Mesendoderm (in vitro differentiated cells): Measurements from ENCODE around the gene KLK15.
A peak's percentile ranks its signal among the peaks of the same experiment; 100 is the strongest.

Experiments
- DNase-seq: peaks from one replicate; pipeline ENCODE4 v3.0.0; 2013
- H2AK5ac ChIP-seq: 2 replicates; pipeline ENCODE4 v1.6.1; 2013; ENCODE audit warnings: low read length, inconsistent platforms
- H2BK120ac ChIP-seq: 2 replicates; pipeline ENCODE4 v1.6.1; 2013; ENCODE audit warnings: low read depth, mild to moderate bottlenecking, low read length, moderate library complexity, mixed read lengths
- H2BK15ac ChIP-seq: replicated peaks from 2 replicates; pipeline ENCODE4 v1.6.1; 2013; ENCODE audit warnings: low read depth, mild to moderate bottlenecking, moderate library complexity
- H2BK5ac ChIP-seq: 2 replicates; pipeline ENCODE4 v1.6.1; 2013; ENCODE audit warnings: low read length, inconsistent platforms
- H3K18ac ChIP-seq: 2 replicates; pipeline ENCODE4 v1.6.1; 2013; ENCODE audit warnings: mild to moderate bottlenecking, low read length, mixed read lengths
- H3K23ac ChIP-seq: one replicate; pipeline ENCODE4 v1.6.1; 2013; ENCODE audit warnings: low read length
- H3K27ac ChIP-seq: 2 replicates; pipeline ENCODE4 v1.5.1; 2013; ENCODE audit warnings: low read depth, mild to moderate bottlenecking, inconsistent platforms, low read length, moderate library complexity
- H3K27me3 ChIP-seq: 2 replicates; pipeline ENCODE4 v1.6.1; 2013; ENCODE audit warnings: low read length, control low read depth, mild to moderate bottlenecking, inconsistent platforms; ENCODE audit not compliant: insufficient read depth, poor library complexity
- H3K36me3 ChIP-seq: 2 replicates; pipeline ENCODE4 v1.6.1; 2013; ENCODE audit warnings: low read length, inconsistent platforms; ENCODE audit not compliant: control insufficient read depth, insufficient read depth
- H3K4ac ChIP-seq: one replicate; pipeline ENCODE4 v1.6.1; 2013; ENCODE audit warnings: low read depth, mild to moderate bottlenecking, low read length, moderate library complexity
- H3K4me1 ChIP-seq: 2 replicates; pipeline ENCODE4 v1.6.1; 2013; ENCODE audit warnings: low read depth, low read length, inconsistent platforms; ENCODE audit not compliant: control insufficient read depth
- H3K4me2 ChIP-seq: 2 replicates; pipeline ENCODE4 v1.6.1; 2013; ENCODE audit warnings: low read length
- H3K4me3 ChIP-seq: 2 replicates; pipeline ENCODE4 v1.5.1; 2013; ENCODE audit warnings: mild to moderate bottlenecking, low read length
- H3K56ac ChIP-seq: one replicate; pipeline ENCODE4 v1.6.1; 2013; ENCODE audit warnings: low read length
- H3K79me1 ChIP-seq: 2 replicates; pipeline ENCODE4 v1.6.1; 2013; ENCODE audit warnings: low read length, inconsistent platforms
- H3K79me2 ChIP-seq: 2 replicates; pipeline ENCODE4 v1.6.1; 2013; ENCODE audit warnings: mild to moderate bottlenecking, low read length; ENCODE audit not compliant: control insufficient read depth, insufficient read depth
- H3K9ac ChIP-seq: 2 replicates; pipeline ENCODE4 v1.6.1; 2013; ENCODE audit warnings: low read length, inconsistent platforms
- H4K5ac ChIP-seq: one replicate; pipeline ENCODE4 v1.6.1; 2013; ENCODE audit warnings: low read length
- H4K8ac ChIP-seq: one replicate; pipeline ENCODE4 v1.6.1; 2013; ENCODE audit warnings: low read depth, mild to moderate bottlenecking, control low read depth, low read length, moderate library complexity
- WGBS: extraction: QIAGEN DNeasy Blood & Tissue Kit; methylation state at CpG from one replicate; pipeline ENCODE4 v1.1.7; 2013; ENCODE audit warnings: low lambda C conversion rate, missing lambda C conversion rate; ENCODE audit not compliant: insufficient coverage; ENCODE audit errors: extremely low coverage; 5-methylcytosine and 5-hydroxymethylcytosine counted together

Gene KLK15

DNA sequence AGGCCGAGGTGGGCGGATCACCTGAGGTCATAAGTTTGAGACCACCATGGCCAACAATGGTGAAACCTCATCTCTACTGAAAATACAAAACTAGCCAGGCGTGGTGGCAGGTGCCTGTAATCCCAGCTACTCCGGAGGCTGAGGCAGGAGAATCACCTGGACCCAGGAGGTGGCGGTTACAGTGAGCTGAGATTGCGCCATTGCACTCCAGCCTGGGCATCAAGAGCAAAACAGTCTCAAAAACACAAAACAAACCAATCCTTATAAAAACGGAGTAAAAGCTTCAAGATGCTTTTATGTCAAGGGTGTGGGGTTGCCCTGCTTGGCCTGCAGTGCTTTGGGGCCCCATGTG is 36.0 kb downstream of the KLK15 start:
- H3K18ac ChIP-seq = no peak overlapping the region
- H2AK5ac ChIP-seq = no peak overlapping the region
- H3K79me1 ChIP-seq = peaks cover 8% of the 10 kb centered on the region
- WGBS = no CpG with 5 or more reads among the region's 7 CpGs
- H3K36me3 ChIP-seq = peaks cover 31% of the 10 kb centered on the region
- H2BK15ac ChIP-seq = no peak overlapping the region
- no peak overlapping the region for H3K4me3 ChIP-seq
- no peak for DNase-seq
- H3K27ac ChIP-seq = no peak overlapping the region
- H2BK120ac ChIP-seq = no peak overlapping the region
- no peak overlapping the region for H3K4me2 ChIP-seq
- H3K4me1 ChIP-seq = no peaks in the 10 kb centered on the region
- peaks cover 26% of the 10 kb centered on the region for H3K79me2 ChIP-seq
- H2BK5ac ChIP-seq = no peak overlapping the region
- H3K4ac ChIP-seq = no peak overlapping the region
- H3K9ac ChIP-seq = no peak overlapping the region
- no peak overlapping the region for H3K23ac ChIP-seq
- H4K8ac ChIP-seq = no peak overlapping the region
- no peaks in the 10 kb centered on the region for H3K27me3 ChIP-seq
- no peak overlapping the region for H3K56ac ChIP-seq
- no peak overlapping the region for H4K5ac ChIP-seq

DNA sequence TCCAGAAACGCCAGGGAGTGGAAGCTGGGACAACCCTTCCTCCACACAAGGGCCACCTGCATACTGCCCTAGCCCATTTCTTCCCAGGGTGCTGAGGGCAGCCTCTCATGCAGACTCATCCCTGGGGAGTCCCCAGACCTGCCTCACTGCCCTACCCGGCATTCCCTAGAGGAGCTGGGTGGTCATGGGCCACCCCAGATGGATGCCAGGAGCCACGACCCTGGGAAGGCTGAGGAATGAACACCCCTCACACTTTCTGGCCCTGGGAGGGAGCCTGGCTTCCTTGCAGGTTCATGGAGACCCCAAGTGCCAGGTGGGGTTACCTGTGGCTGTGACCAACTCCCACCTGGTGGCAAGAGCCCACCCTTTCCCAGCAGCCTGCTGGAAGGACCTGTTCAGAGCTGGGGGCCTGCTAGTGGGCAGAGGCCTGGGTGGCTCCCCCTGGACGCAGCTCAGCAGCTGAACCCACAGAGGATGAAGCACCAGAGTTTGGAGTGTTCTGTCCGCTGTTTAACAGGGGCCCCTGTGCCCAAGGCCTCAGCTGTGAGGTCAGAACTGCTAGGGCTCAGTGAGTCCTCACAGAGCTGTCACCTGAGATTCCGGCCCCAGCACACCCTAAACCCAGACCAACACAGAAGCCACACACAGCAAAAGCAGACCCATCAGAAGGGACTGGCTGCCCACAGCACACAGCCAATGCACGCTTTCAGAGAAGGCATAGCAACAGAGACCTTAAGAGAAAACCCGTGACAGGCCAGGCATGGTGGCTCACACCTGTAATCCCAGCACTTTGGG is 36.5 kb downstream of the KLK15 start:
- Histone ChIP-seq H4K5ac (no peak overlapping the region), H3K9ac (no peak overlapping the region), H2BK120ac (no peak overlapping the region), H3K27me3 (no peaks in the 10 kb centered on the region), H3K79me1 (peaks cover 6% of the 10 kb centered on the region), H3K4me1 (no peaks in the 10 kb centered on the region), H3K18ac (no peak overlapping the region), H3K4me3 (no peak overlapping the region), H2BK15ac (no peak overlapping the region), H3K56ac (no peak overlapping the region), H3K27ac (no peak overlapping the region), H3K4me2 (no peak overlapping the region), H3K36me3 (peaks cover 29% of the 10 kb centered on the region), H2BK5ac (no peak overlapping the region), H3K4ac (no peak overlapping the region), H3K23ac (no peak overlapping the region), H3K79me2 (peaks cover 20% of the 10 kb centered on the region), H4K8ac (no peak overlapping the region), H2AK5ac (no peak overlapping the region)
- no CpG with 5 or more reads among the region's 8 CpGs for WGBS
- DNase-seq = no peak

DNA sequence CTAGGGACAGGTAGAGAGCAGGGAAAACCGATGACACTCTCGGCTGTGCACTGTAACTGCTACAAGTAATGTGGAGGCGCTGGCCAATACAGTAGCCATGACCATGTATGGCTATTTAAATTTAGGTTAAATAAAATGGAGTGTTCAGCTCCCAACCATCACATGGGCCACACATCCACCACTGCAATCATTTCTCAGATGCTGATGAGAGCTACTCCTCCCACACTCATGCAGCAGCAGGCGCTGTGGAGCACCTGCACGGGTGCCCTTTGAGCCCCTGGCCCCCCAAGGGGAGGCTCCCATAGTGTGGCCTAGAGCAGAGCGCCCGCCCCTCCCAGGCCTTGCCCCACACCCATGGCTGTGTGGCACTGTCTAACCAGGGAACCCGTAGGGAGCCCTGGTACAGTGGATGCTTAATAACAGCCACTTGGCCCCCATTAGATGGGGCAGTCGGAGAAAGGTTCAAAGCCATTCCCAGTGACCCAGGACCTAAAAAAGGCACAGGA is 37.2 kb downstream of the KLK15 start:
- Histone ChIP-seq H3K36me3 (peaks cover 27% of the 10 kb centered on the region), H2BK15ac (no peak overlapping the region), H3K18ac (no peak overlapping the region), H3K79me1 (peaks cover 6% of the 10 kb centered on the region), H3K27ac (no peak overlapping the region), H3K27me3 (no peaks in the 10 kb centered on the region), H3K56ac (no peak overlapping the region), H3K4me1 (no peaks in the 10 kb centered on the region), H2BK5ac (no peak overlapping the region), H3K9ac (no peak overlapping the region), H2BK120ac (no peak overlapping the region), H3K4ac (no peak overlapping the region), H3K4me3 (no peak overlapping the region), H4K8ac (no peak overlapping the region), H3K79me2 (peaks cover 18% of the 10 kb centered on the region), H3K4me2 (no peak overlapping the region), H2AK5ac (no peak overlapping the region), H4K5ac (no peak overlapping the region), H3K23ac (no peak overlapping the region)
- no CpG with 5 or more reads among the region's 9 CpGs for WGBS
- DNase-seq = no peak

GRCh38 chr19:50795664-50796073 is 37.7 kb downstream of the KLK15 start:
- Histone ChIP-seq H3K18ac (no peak overlapping the region), H3K4me3 (no peak overlapping the region), H3K79me1 (peaks cover 3% of the 10 kb centered on the region), H2BK5ac (no peak overlapping the region), H3K56ac (no peak overlapping the region), H3K27me3 (no peaks in the 10 kb centered on the region), H4K5ac (no peak overlapping the region), H3K36me3 (peaks cover 25% of the 10 kb centered on the region), H2BK120ac (no peak overlapping the region), H3K4ac (no peak overlapping the region), H3K4me1 (no peaks in the 10 kb centered on the region), H3K23ac (no peak overlapping the region), H3K9ac (no peak overlapping the region), H4K8ac (no peak overlapping the region), H2AK5ac (no peak overlapping the region), H3K4me2 (no peak overlapping the region), H3K79me2 (peaks cover 13% of the 10 kb centered on the region), H3K27ac (no peak overlapping the region), H2BK15ac (no peak overlapping the region)
- no peak for DNase-seq
- no CpG with 5 or more reads among the region's 4 CpGs for WGBS

- H3K4ac ChIP-seq = no peak overlapping the region
- no peak overlapping the region for H3K9ac ChIP-seq
- H3K4me1 ChIP-seq = no peaks in the 10 kb centered on the region
- H2BK120ac ChIP-seq = no peak overlapping the region
- DNase-seq = peak; percentile 68
- no peak overlapping the region for H2BK5ac ChIP-seq
- no peak overlapping the region for H2BK15ac ChIP-seq
- no peak overlapping the region for H3K56ac ChIP-seq
- peaks cover 3% of the 10 kb centered on the region for H3K79me1 ChIP-seq
- H3K4me2 ChIP-seq = no peak overlapping the region
- peaks cover 23% of the 10 kb centered on the region for H3K36me3 ChIP-seq
- WGBS = no CpG with 5 or more reads among the region's 18 CpGs
- no peak overlapping the region for H3K18ac ChIP-seq
- H3K27ac ChIP-seq = no peak overlapping the region
- peaks cover 10% of the 10 kb centered on the region for H3K79me2 ChIP-seq
- no peak overlapping the region for H4K8ac ChIP-seq
- no peak overlapping the region for H3K4me3 ChIP-seq
- no peaks in the 10 kb centered on the region for H3K27me3 ChIP-seq
- no peak overlapping the region for H3K23ac ChIP-seq
- no peak overlapping the region for H4K5ac ChIP-seq
- H2AK5ac ChIP-seq = no peak overlapping the region
Measured at GRCh38 chr19:50794876-50795663, 38.3 kb downstream of the KLK15 start.
